AG04449 (cell line): Measurements from ENCODE around the gene CATSPER3.

ENCODE experiments used
- CTCF ChIA-PET: fragments of 350-600 bp; formaldehyde crosslinking; extraction: SDS; loops from one replicate; lab custom pipeline; 2021; ENCODE audit warnings: antibody characterized with exemption; lab: Yijun Ruan, JAX
- POLR2A ChIA-PET: fragments of 400-600, 350-600 bp; formaldehyde crosslinking; extraction: SDS; loops from one replicate; lab custom pipeline; 2020; ENCODE audit warnings: antibody characterized with exemption, inconsistent platforms; lab: Yijun Ruan, JAX
- DNase-seq: peaks from one replicate; pipeline ENCODE4 v3.0.0-alpha.2; 2010; ENCODE audit warnings: low read depth, low spot score
- H3K4me3 ChIP-seq: 2 replicates; pipeline ENCODE4 v1.5.1; 2011; ENCODE audit warnings: low read depth, mild to moderate bottlenecking, control low read depth, low read length
- TF ChIP-seq, protein P1 (sequence below): IDR thresholded peaks from one replicate; pipeline ENCODE4 v1.5.1; 2011; ENCODE audit warnings: mild to moderate bottlenecking, moderate library complexity, low read length, control low read depth, inconsistent platforms; ENCODE audit not compliant: insufficient read depth; ENCODE audit errors: missing control alignments

The CATSPER3 gene

DNA sequence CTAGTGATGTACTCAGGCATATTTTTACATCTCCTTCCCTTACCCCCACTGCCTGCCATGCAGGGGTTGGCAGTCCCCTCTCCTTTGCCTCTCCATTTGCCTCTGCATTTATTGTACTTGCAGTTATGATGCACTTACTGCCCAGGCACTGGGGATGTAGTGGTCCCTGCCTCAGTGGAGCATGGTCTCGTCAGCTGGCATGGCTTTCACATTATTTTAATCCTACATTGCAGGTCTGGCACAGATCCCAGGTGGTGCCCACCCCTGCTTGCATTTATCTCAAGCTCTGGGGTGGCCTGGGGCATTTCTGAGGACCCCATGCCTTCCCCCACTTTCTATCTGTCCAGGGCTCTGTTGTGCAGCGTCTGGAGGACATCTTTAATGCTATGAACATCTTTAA is 89.5 kb downstream of the CATSPER3 start:
- CTCF ChIA-PET, result no interaction called here
- no peak overlapping the region for H3K4me3 ChIP-seq
- no peak for DNase-seq
- TF ChIP-seq, protein P1, sequence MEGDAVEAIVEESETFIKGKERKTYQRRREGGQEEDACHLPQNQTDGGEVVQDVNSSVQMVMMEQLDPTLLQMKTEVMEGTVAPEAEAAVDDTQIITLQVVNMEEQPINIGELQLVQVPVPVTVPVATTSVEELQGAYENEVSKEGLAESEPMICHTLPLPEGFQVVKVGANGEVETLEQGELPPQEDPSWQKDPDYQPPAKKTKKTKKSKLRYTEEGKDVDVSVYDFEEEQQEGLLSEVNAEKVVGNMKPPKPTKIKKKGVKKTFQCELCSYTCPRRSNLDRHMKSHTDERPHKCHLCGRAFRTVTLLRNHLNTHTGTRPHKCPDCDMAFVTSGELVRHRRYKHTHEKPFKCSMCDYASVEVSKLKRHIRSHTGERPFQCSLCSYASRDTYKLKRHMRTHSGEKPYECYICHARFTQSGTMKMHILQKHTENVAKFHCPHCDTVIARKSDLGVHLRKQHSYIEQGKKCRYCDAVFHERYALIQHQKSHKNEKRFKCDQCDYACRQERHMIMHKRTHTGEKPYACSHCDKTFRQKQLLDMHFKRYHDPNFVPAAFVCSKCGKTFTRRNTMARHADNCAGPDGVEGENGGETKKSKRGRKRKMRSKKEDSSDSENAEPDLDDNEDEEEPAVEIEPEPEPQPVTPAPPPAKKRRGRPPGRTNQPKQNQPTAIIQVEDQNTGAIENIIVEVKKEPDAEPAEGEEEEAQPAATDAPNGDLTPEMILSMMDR, result no peak
- POLR2A ChIA-PET, result no interaction called here

DNA sequence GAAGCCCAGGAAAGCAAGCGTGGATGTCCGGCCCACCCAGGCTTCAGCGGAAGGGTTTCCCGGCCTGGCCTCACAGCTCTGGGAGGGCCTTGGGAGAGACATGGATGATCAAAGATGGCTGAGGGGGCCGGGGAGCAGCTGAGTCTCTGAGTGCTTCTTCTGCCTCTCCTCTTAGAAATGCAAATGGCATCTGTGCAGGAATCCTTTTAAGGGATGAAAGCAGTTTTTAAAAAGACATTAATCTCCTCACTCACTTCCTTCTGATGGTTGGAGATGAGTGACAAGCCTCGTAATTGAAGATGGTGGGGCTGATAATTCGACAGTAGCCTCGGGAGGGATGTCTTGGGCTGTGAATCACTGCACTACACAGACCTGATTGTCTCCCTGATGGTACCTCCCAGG is 90.6 kb downstream of the CATSPER3 start:
- TF ChIP-seq, protein P1, result no peak
- DNase-seq, result no peak
- POLR2A ChIA-PET, result no interaction called here
- no peak overlapping the region for H3K4me3 ChIP-seq
- CTCF ChIA-PET, result no interaction called here

DNA sequence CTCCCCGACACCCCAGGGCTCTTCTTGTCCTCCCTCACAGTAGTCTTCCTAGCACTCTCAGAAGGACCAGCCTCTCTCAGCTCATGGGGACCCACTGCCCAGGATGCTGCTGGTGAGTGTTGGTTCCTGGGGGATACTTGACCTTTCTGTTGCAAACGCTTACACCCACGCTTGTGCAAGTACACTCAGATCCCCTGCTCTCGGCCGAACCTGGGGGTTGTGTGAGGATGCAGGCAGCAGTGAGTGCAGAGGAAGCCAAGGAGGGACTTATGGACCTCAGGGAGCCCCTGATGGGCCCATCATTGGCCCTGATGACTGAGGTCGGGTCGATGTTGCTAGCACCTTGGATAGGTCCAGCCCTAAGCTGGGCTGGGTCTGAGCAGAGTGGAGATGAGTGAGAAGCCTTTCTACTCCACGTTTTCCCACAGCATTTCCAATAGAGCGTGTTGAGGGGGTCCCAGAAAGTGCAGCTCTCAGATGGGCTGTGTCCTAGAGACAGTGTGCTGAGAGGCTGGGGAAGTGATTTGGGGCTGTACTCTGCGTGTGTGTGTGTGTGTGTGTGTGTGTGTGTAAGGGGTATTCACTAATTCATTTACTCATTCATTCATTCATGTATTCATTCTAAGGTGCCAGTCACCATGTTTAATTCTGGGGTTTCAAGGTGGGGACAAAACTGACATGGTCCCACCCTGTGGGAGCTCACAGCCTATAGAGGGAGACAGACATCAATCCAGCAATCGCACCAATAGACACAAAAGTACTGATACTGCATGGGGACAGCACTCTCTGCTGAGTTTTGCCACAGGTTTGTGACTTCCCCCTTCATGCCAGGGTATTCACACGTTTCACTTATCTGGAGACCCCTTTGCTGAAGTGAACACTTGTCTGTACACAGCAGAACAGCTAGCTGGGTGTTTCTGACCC is 91.6 kb downstream of the CATSPER3 start:
- ChIA-PET POLR2A (no interaction called here), CTCF (no interaction called here)
- TF ChIP-seq, protein P1, result no peak
- no peak for DNase-seq
- H3K4me3 ChIP-seq, result no peak overlapping the region

DNA sequence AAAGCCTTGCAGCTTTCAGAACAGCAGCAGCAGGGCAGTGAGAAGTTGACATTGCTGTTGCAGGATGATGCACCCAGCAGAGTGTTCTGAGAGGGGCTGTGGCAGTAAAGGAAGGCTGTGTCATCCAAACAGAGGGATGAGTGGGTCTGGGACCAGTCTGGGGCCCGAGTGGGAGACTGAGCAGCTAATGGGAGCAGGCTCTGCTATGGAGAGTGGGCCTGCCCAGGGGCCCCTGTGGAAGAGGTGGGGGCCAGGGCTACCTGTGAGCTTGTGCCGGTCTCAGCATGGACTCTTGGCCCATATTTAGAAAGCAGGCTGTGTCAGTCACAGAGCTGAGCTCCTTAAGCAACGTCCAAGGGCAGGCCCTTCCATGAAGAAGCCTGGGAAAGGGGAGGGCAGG is 92.3 kb downstream of the CATSPER3 start:
- TF ChIP-seq, protein P1, result no peak
- H3K4me3 ChIP-seq, result no peak overlapping the region
- DNase-seq, result no peak
- POLR2A ChIA-PET, result no interaction called here
- CTCF ChIA-PET, result no interaction called here

DNA sequence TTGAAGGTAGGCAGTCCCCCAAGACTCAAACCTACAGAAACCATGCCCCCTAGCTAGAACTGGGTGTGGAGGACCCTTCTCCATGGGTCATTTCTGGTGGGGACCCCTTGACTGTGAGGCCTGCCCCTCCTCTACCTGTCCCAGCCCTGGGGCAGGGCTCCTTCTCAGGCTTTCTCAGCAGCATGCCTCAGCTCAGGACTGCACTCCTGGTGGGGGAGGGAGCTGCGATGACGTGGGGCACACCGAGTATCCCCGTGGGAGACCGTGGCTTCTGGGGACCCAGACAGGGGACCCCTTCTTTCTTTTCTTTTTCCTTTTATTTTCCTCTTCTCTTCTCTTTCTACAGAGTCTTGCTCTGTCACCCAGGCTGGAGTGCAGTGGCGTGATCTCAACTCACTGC is 93.3 kb downstream of the CATSPER3 start:
- TF ChIP-seq, protein P1, result no peak
- ChIA-PET CTCF (no interaction called here), POLR2A (no interaction called here)
- no peak overlapping the region for H3K4me3 ChIP-seq
- DNase-seq, result no peak
